HCT116 (cell line): Measurements from ENCODE around the gene P2RY4. TPM values are rescaled to one million over a fixed set of nuclear protein-coding genes. Genes with fewer than 3 reads are reported as not detected.

Source experiments
- ATAC-seq: fragments of 200-7000 bp; cut with Tn5 transposase; 2 replicates; pipeline ENCODE4 v1.9.1; 2020; ENCODE audit warnings: mild to moderate bottlenecking, moderate library complexity
- BruUV-seq: library from RNA; stranded (reverse); fragments of 400-500 nt; replicated peaks from 2 replicates; lab custom pipeline; 2021; lab: Mats Ljungman, UMichigan
- CTCF ChIA-PET: fragments of 300-600 bp; sonication (Branson Sonifier 250); formaldehyde crosslinking; loops from one replicate; lab custom pipeline; 2021; ENCODE audit warnings: antibody characterized with exemption; lab: Charles Lee
- POLR2A ChIA-PET: fragments of 300-600, 350-600 bp; sonication (Branson Sonifier 250); formaldehyde crosslinking; loops from one replicate; lab custom pipeline; 2021; ENCODE audit warnings: antibody characterized with exemption; lab: Charles Lee
- RAD21 ChIA-PET, 2 experiments: fragments of 300-600 bp; sonication (Branson Sonifier 250); formaldehyde crosslinking; loops; one replicate each; lab custom pipeline; 2023; ENCODE audit warnings: low total read pairs in 2 of 2; ENCODE audit not compliant: uncharacterized antibody in 2 of 2, unreplicated experiment in 2 of 2, low non-redundant PET in 1 of 2; lab: Charles Lee
- DNase-seq: peaks from one replicate; pipeline ENCODE4 v3.0.0-alpha.2; 2010; ENCODE audit warnings: low read depth, low spot score
- H2AFZ ChIP-seq: fragments of 200-600 bp; shearing (Covaris generic), sonication (generic); 2 replicates; pipeline ENCODE4 v1.6.1; 2017; ENCODE audit warnings: low read depth, mixed run types, mixed read lengths, antibody characterized with exemption, low read length; ENCODE audit not compliant: poor library complexity, severe bottlenecking
- H3K27ac ChIP-seq: 2 replicates; pipeline ENCODE4 v1.5.1; 2012; ENCODE audit warnings: low read depth, low read length
- H3K27me3 ChIP-seq: fragments of 200-600 bp; sonication (generic); 2 replicates; pipeline ENCODE4 v1.6.1; 2016; ENCODE audit warnings: mixed run types, low read length, mixed read lengths; ENCODE audit not compliant: insufficient read depth
- H3K36me3 ChIP-seq, 2 experiments: fragments of 200-500 bp in 1 of 2; fragments of 200-600 bp in 1 of 2; sonication (Bioruptor generic) in 1 of 2; sonication (generic) in 1 of 2; 2 replicates each; pipeline versions ENCODE4 v1.5.1 to v1.6.1; 2014 to 2016; ENCODE audit warnings: low read length in 2 of 2, inconsistent platforms in 1 of 2, mixed read lengths in 1 of 2, mixed run types in 1 of 2; ENCODE audit not compliant: insufficient read depth in 2 of 2, control insufficient read depth in 1 of 2
- H3K4me1 ChIP-seq, 2 experiments: fragments of 200-600 bp in 1 of 2; sonication (generic) in 1 of 2; 2 replicates each; pipeline versions ENCODE4 v1.5.1 to v1.6.1; 2012 to 2017; ENCODE audit warnings: low read length in 2 of 2, inconsistent platforms in 1 of 2, mild to moderate bottlenecking in 1 of 2, mixed read lengths in 1 of 2, mixed run types in 1 of 2, moderate library complexity in 1 of 2; ENCODE audit not compliant: insufficient read depth in 2 of 2, control insufficient read depth in 1 of 2
- H3K4me2 ChIP-seq: fragments of 200-600 bp; sonication (generic); 2 replicates; pipeline ENCODE4 v1.6.1; 2017; ENCODE audit warnings: mixed run types, low read length, mixed read lengths
- H3K4me3 ChIP-seq, 2 experiments: fragments of 200-600 bp in 1 of 2; sonication (generic) in 1 of 2; replicated peaks in 1 of 2; 2 replicates each; pipeline ENCODE4 v1.5.1; 2011 to 2016; ENCODE audit warnings: low read length in 2 of 2, control low read depth in 1 of 2, low read depth in 1 of 2, mild to moderate bottlenecking in 1 of 2, mixed read lengths in 1 of 2, mixed run types in 1 of 2
- H3K79me2 ChIP-seq: fragments of 200-600 bp; sonication (generic); 2 replicates; pipeline ENCODE4 v1.6.1; 2017; ENCODE audit warnings: mild to moderate bottlenecking, mixed run types, low read length, moderate library complexity, mixed read lengths; ENCODE audit not compliant: insufficient read depth
- H3K9ac ChIP-seq: fragments of 200-600 bp; sonication (generic); 2 replicates; pipeline ENCODE4 v1.6.1; 2016; ENCODE audit warnings: low read length, mixed read lengths
- H3K9me2 ChIP-seq: fragments of 200-600 bp; sonication (generic), shearing (Covaris generic); 2 replicates; pipeline ENCODE4 v1.6.1; 2017; ENCODE audit warnings: mixed run types, mild to moderate bottlenecking, moderate library complexity; ENCODE audit not compliant: insufficient read depth
- H3K9me3 ChIP-seq, 2 experiments: fragments of 200-500 bp in 1 of 2; fragments of 200-600 bp in 1 of 2; sonication (Bioruptor generic) in 1 of 2; sonication (generic) in 1 of 2; 2 replicates each; pipeline ENCODE4 v1.6.1; 2014 to 2017; ENCODE audit warnings: low read length in 2 of 2, mixed read lengths in 2 of 2, inconsistent platforms in 1 of 2, low read depth in 1 of 2, mild to moderate bottlenecking in 1 of 2, mixed run types in 1 of 2, moderate library complexity in 1 of 2; ENCODE audit not compliant: control insufficient read depth in 1 of 2, insufficient read depth in 1 of 2
- H4K20me1 ChIP-seq: fragments of 200-600 bp; sonication (generic), shearing (Covaris generic); 2 replicates; pipeline ENCODE4 v1.6.1; 2017; ENCODE audit warnings: mixed run types, mild to moderate bottlenecking, moderate library complexity; ENCODE audit not compliant: insufficient read depth
- CBX3 ChIP-seq: IDR thresholded peaks from 2 replicates; pipeline ENCODE4 v1.6.1; 2012; ENCODE audit warnings: low read depth
- CTCF ChIP-seq, 3 experiments: fragments of 200-600 bp in 1 of 3; sonication (generic) in 1 of 3; IDR thresholded peaks in 2 of 3; conservative IDR thresholded peaks in 1 of 3; 2 replicates each; pipeline ENCODE4 v1.5.1; 2012 to 2017; ENCODE audit warnings: low read depth in 2 of 3, low read length in 2 of 3, antibody characterized with exemption in 1 of 3, borderline replicate concordance in 1 of 3, control low read depth in 1 of 3, mild to moderate bottlenecking in 1 of 3, mixed read lengths in 1 of 3, mixed run types in 1 of 3, moderate library complexity in 1 of 3; ENCODE audit not compliant: insufficient read depth in 1 of 3
- EZH2 ChIP-seq: fragments of 200-600 bp; sonication (generic); IDR thresholded peaks from 2 replicates; pipeline ENCODE4 v1.6.1; 2017; ENCODE audit warnings: antibody characterized with exemption, mixed run types
- POLR2AphosphoS5 ChIP-seq: IDR thresholded peaks from 2 replicates; pipeline ENCODE4 v1.6.1; 2011; ENCODE audit warnings: mild to moderate bottlenecking, low read depth, low read length, moderate library complexity
- SIN3A ChIP-seq: IDR thresholded peaks from 2 replicates; pipeline ENCODE4 v1.6.1; 2012; ENCODE audit warnings: low read depth
- TCF7L2 ChIP-seq: IDR thresholded peaks from 2 replicates; pipeline ENCODE4 v1.7.0; 2011; ENCODE audit warnings: borderline replicate concordance, inconsistent platforms; ENCODE audit not compliant: insufficient read depth, insufficient read length; ENCODE audit errors: extremely low read depth
- ZNF274 ChIP-seq: fragments of 200-500 bp; sonication (Bioruptor generic); IDR thresholded peaks from 2 replicates; pipeline ENCODE4 v1.6.1; 2014; ENCODE audit warnings: mild to moderate bottlenecking, low read depth, low read length, inconsistent platforms
- intact Hi-C: fragments of 100-400 bp; cut with micrococcal nuclease; formaldehyde crosslinking; loops from 2 replicates; pipeline ENCODE4 v1.10.0; 2022
- total RNA-seq: library from RNA; stranded (reverse); gene quantifications from one replicate; pipeline ENCODE4 v1.2.1, GENCODE V29; 2021; ENCODE audit not compliant: unreplicated experiment
- TF ChIP-seq, protein P1 (sequence below): IDR thresholded peaks from 2 replicates; pipeline ENCODE4 v1.6.1; 2012
- TF ChIP-seq, protein P2 (sequence below): IDR thresholded peaks from 2 replicates; pipeline ENCODE4 v1.6.1; 2011; ENCODE audit warnings: mild to moderate bottlenecking, low read length, moderate library complexity; ENCODE audit not compliant: insufficient replicate concordance; ENCODE audit errors: extremely low read depth

The P2RY4 gene
- total RNA-seq, 1 experiment from 2014 or later: not detected

GRCh38 chrX:70208479-70208878, 51.5 kb downstream of the P2RY4 start:
- no peak for DNase-seq
- no peak overlapping the region for H3K4me3 ChIP-seq
- no peak overlapping the region for H3K4me2 ChIP-seq
- H3K79me2 ChIP-seq: no peaks in the 10 kb centered on the region
- no peaks in the 10 kb centered on the region for H4K20me1 ChIP-seq
- H3K9ac ChIP-seq: no peak overlapping the region
- intact Hi-C loops: no loop called here
- no peak overlapping the region for H2AFZ ChIP-seq
- no peaks in the 10 kb centered on the region for H3K9me3 ChIP-seq
- no peak for TF ChIP-seq TCF7L2
- TF ChIP-seq CBX3: no peak
- no peak for TF ChIP-seq SIN3A
- TF ChIP-seq, protein P1, sequence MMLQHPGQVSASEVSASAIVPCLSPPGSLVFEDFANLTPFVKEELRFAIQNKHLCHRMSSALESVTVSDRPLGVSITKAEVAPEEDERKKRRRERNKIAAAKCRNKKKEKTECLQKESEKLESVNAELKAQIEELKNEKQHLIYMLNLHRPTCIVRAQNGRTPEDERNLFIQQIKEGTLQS: no peak
- no peak for TF ChIP-seq ZNF274
- TF ChIP-seq, protein P2, sequence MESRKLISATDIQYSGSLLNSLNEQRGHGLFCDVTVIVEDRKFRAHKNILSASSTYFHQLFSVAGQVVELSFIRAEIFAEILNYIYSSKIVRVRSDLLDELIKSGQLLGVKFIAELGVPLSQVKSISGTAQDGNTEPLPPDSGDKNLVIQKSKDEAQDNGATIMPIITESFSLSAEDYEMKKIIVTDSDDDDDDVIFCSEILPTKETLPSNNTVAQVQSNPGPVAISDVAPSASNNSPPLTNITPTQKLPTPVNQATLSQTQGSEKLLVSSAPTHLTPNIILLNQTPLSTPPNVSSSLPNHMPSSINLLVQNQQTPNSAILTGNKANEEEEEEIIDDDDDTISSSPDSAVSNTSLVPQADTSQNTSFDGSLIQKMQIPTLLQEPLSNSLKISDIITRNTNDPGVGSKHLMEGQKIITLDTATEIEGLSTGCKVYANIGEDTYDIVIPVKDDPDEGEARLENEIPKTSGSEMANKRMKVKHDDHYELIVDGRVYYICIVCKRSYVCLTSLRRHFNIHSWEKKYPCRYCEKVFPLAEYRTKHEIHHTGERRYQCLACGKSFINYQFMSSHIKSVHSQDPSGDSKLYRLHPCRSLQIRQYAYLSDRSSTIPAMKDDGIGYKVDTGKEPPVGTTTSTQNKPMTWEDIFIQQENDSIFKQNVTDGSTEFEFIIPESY: no peak
- no peak for TF ChIP-seq POLR2AphosphoS5
- TF ChIP-seq CTCF (IDR thresholded peaks at IDR 0.05 in 2 of 3, conservative IDR thresholded peaks at IDR 0.05 in 1 of 3; ENCODE audit: borderline replicate concordance in 1 of 3, insufficient read depth in 1 of 3, low read depth in 2 of 3, low read length in 2 of 3): no peak
- no peak for TF ChIP-seq EZH2
- no peaks in the 10 kb centered on the region for H3K9me2 ChIP-seq
- no peaks in the 10 kb centered on the region for H3K36me3 ChIP-seq
- no peak overlapping the region for H3K27ac ChIP-seq
- BruUV-seq: no TSS peak
- no peak for ATAC-seq
- ChIA-PET RAD21 (no interaction called here), POLR2A (no interaction called here), CTCF (no interaction called here)
- no peaks in the 10 kb centered on the region for H3K27me3 ChIP-seq
- H3K4me1 ChIP-seq: no peaks in the 10 kb centered on the region

Other genes starting within 250 kb of the P2RY4 start
- gene AWAT2, start 210.3 kb downstream of the P2RY4 start, total RNA-seq: not detected
- not detected for gene OTUD6A, start 197.7 kb downstream of the P2RY4 start, total RNA-seq
- 50.7 TPM for gene IGBP1, start 126.8 kb downstream of the P2RY4 start, total RNA-seq
- not detected for gene DGAT2L6, start 82.7 kb downstream of the P2RY4 start, total RNA-seq
- not detected for gene AWAT1, start 25.5 kb downstream of the P2RY4 start, total RNA-seq
- not detected for gene ARR3, start 8.1 kb upstream of the P2RY4 start, total RNA-seq
- gene RAB41, start 22.0 kb upstream of the P2RY4 start, total RNA-seq: not detected
- 29.6 TPM for gene PDZD11, start 29.7 kb upstream of the P2RY4 start, total RNA-seq
- 40.3 TPM for gene KIF4A, start 29.9 kb upstream of the P2RY4 start, total RNA-seq
- gene GDPD2, start 163.1 kb upstream of the P2RY4 start, total RNA-seq: not detected
- 48.4 TPM for gene DLG3, start 184.6 kb upstream of the P2RY4 start, total RNA-seq